ENCODE results near the gene GPER1. TPM values are rescaled to one million over a fixed set of nuclear protein-coding genes. Genes with fewer than 3 reads are reported as not detected.
A peak's percentile ranks its signal among the peaks of the same experiment; 100 is the strongest.

The GPER1 gene
- total and polyA plus RNA-seq, 2 experiments from 2014 or later, result 0.89 TPM; not detected in 1

DNA sequence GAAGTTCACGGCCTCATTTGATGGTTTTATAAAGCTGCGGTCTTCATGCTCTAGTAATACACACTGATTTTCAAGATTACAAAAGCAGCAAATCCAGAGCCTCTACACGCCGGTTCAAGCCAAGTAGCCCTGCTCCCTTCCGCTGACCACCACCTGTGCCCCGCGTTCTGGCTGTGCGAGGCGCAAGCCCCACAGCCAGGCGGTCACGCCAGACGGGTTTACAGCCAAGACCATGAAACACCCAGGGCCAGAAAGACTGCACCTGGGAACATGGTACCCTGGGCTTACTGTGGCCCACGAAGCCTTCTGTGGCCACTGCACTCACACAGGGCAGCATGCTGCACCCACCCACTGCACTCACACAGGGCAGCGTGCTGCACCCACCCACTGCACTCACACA is 33.6 kb downstream of the GPER1 start (continued):
- TF ChIP-seq ETS1 (IDR thresholded peaks at IDR 0.05), result no peak
- TF ChIP-seq ZNF331 (CRISPR knock-in tag; IDR thresholded peaks at IDR 0.05; ENCODE audit: low read depth), result no peak
- TF ChIP-seq EZH2 (IDR thresholded peaks at IDR 0.05; ENCODE audit: low read depth, unreplicated experiment), result no peak

DNA sequence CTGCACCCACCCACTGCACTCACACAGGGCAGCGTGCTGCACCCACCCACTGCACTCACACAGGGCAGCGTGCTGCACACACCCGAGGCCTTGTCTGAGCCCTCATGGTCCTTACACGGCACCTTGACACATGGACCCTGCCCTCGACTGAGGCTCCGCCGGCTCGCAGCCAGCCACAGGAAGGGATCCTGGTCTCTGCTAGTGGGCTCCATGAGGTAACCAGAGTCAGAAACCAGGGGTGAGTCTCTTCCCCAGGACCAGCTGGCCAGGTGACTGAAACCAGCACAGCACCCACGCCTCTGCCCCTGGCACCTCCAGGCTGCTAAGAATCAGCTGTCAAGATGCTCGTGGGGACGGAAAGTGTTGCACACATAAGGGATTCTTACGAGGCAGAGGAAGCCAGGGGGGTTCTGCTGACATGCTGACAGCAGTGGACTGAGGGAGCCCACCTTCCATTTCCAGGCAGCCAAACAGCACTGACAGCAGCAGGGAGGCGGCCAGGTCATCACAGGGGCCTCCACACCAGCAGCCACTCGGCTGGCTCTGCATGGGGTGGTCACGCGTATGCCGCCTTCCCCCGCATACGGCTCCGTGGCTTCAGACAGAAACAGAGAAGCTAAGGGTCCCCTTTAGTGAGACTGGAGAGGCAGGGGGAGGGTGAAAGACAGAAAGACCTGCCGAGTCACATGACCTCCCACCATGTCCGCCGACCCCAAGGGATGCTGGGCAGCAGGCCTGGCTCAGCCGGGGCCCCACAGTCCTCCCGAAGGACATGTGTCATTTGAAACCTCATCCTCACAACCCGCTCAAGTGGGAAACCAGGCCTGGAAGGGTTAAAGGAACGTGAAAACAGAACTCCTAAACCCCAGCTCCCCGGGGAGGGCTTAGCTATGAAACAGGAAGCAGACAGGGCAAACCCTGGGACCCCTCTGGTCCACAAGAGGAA is 34.2 kb downstream of the GPER1 start:
- Histone ChIP-seq H3K4me3 (no peak overlapping the region), H3K9me2 (ENCODE audit: insufficient read depth) (no peaks in the 10 kb centered on the region), H3F3A (replicated peaks; ENCODE audit: low read depth) (0 out of 2 replicates have a peak, but pooled peaks cover 4% of the 10 kb centered on the region), H3K27me3 (ENCODE audit: insufficient read depth) (no peaks in the 10 kb centered on the region), H3K79me2 (replicated peaks; ENCODE audit: insufficient read depth) (peaks cover 67% of the 10 kb centered on the region), H3K4me2 (no peak overlapping the region), H3K36me3 (ENCODE audit: insufficient read depth) (0 out of 2 replicates have a peak, but pooled peaks cover 3% of the 10 kb centered on the region), H3K27ac (ENCODE audit: low read depth) (0 out of 2 replicates have a peak overlapping the region, but pooled peaks have one; percentile 26), H2AFZ (no peak overlapping the region), H4K20me1 (replicated peaks; ENCODE audit: insufficient read depth) (peaks cover 10% of the 10 kb centered on the region), H3K4me1 (ENCODE audit: insufficient read depth) (peaks cover 4% of the 10 kb centered on the region)
- peaks cover 16% of the 10 kb centered on the region for H3K4me1 Mint-ChIP-seq
- TF ChIP-seq STAT1 (IDR thresholded peaks at IDR 0.05; ENCODE audit: unreplicated experiment), result no peak
- TF ChIP-seq EZH2phosphoT487 (IDR thresholded peaks at IDR 0.05; ENCODE audit: unreplicated experiment), result no peak
- no peak for TF ChIP-seq NANOG (IDR thresholded peaks at IDR 0.05; ENCODE audit: borderline replicate concordance)
- no peak overlapping the region for H3K4me3 Mint-ChIP-seq
- DNase-seq (ENCODE audit: low spot score), result no peak
- no peaks in the 10 kb centered on the region; the same call in 2 of the 3 replicates for H3K9me3 Mint-ChIP-seq
- peaks cover 24% of the 10 kb centered on the region for H3K36me3 Mint-ChIP-seq (ENCODE audit: low read depth)
- peak overlapping the region; percentile 81 for H3K27ac Mint-ChIP-seq
- no peak for ATAC-seq
- peaks cover 7% of the 10 kb centered on the region for H3K27me3 Mint-ChIP-seq (ENCODE audit: insufficient read depth, low read depth, poor library complexity)

DNA sequence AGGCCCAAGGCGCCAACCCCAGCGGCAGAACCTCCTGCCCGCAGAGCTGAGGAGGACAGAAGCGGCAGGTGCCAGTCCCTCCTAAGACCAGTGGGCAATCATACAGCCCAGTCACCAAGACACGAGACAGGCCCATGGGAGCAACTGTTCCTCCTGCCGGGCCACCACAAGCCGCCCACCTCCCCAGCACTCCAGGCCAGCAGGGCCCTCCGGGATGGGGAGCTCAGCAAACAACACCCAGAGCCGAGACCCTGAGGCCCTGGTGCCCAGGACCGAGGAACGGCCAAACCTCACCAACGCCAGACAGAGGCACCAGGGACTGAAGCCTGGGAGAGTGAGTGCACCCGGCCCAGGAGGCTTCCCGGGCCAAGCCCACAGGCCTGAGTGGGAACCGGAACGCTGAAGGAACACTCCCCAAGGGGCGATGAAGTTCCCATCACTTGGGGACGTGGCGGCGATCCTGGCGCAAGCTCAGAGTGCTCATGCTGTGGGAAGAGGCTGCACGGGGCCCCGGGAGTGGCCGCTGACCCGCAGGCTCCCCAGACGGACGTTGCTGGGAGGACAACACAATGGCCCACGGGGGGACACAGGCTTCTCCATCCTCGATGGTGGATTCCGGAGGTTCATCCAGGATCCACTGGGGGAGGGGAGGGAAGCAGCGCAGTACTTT is 35.1 kb downstream of the GPER1 start:
- no peak for ATAC-seq
- Histone ChIP-seq H3K4me1 (ENCODE audit: insufficient read depth) (peaks cover 4% of the 10 kb centered on the region), H3F3A (replicated peaks; ENCODE audit: low read depth) (0 out of 2 replicates have a peak, but pooled peaks cover 4% of the 10 kb centered on the region), H3K4me2 (no peak overlapping the region), H3K27me3 (ENCODE audit: insufficient read depth) (no peaks in the 10 kb centered on the region), H3K36me3 (ENCODE audit: insufficient read depth) (0 out of 2 replicates have a peak, but pooled peaks cover 5% of the 10 kb centered on the region), H3K79me2 (replicated peaks; ENCODE audit: insufficient read depth) (peaks cover 64% of the 10 kb centered on the region), H2AFZ (no peak overlapping the region), H3K4me3 (no peak overlapping the region), H3K27ac (ENCODE audit: low read depth) (peak overlapping the region; percentile 26; the same call in 1 of the 2 replicates), H4K20me1 (replicated peaks; ENCODE audit: insufficient read depth) (peaks cover 10% of the 10 kb centered on the region), H3K9me2 (ENCODE audit: insufficient read depth) (no peaks in the 10 kb centered on the region)
- no peak for TF ChIP-seq NANOG (IDR thresholded peaks at IDR 0.05; ENCODE audit: borderline replicate concordance)
- no peak for TF ChIP-seq ZNF114 (CRISPR knock-in tag; IDR thresholded peaks at IDR 0.05)
- TF ChIP-seq POLR2AphosphoS5 (IDR thresholded peaks at IDR 0.05; ENCODE audit: low read depth), result no peak
- TF ChIP-seq STAT1 (IDR thresholded peaks at IDR 0.05; ENCODE audit: unreplicated experiment), result no peak
- no peak for TF ChIP-seq CTCF (conservative IDR thresholded peaks at IDR 0.05; ENCODE audit: low read depth in 2 of 2)
- TF ChIP-seq CREB1 (CRISPR knock-in tag; IDR thresholded peaks at IDR 0.05; ENCODE audit: low read depth), result no peak
- TF ChIP-seq EZH2 (IDR thresholded peaks at IDR 0.05; ENCODE audit: low read depth, unreplicated experiment), result no peak
- peaks cover 16% of the 10 kb centered on the region for H3K4me1 Mint-ChIP-seq
- no peaks in the 10 kb centered on the region for H3K9me3 Mint-ChIP-seq
- no peak overlapping the region for H3K4me3 Mint-ChIP-seq
- DNase-seq (ENCODE audit: low spot score), result no peak
- peaks cover 2% of the 10 kb centered on the region for H3K27me3 Mint-ChIP-seq (ENCODE audit: insufficient read depth, low read depth, poor library complexity)
- peaks cover 16% of the 10 kb centered on the region for H3K36me3 Mint-ChIP-seq (ENCODE audit: low read depth)
- H3K27ac Mint-ChIP-seq, result peak overlapping the region; percentile 81
